Ecto neural progenitor cell (in vitro differentiated cells): ENCODE results near the gene PRKCZ.
"Not testable (repeated sequence)": the region's sequence is repeated elsewhere in the genome, so short reads cannot be mapped to it uniquely, and the experiment has no call there.

Source experiments
- DNase-seq: peaks from one replicate; pipeline ENCODE4 v3.0.0-alpha.2; 2018; ENCODE audit warnings: low spot score

PRKCZ gene

DNA sequence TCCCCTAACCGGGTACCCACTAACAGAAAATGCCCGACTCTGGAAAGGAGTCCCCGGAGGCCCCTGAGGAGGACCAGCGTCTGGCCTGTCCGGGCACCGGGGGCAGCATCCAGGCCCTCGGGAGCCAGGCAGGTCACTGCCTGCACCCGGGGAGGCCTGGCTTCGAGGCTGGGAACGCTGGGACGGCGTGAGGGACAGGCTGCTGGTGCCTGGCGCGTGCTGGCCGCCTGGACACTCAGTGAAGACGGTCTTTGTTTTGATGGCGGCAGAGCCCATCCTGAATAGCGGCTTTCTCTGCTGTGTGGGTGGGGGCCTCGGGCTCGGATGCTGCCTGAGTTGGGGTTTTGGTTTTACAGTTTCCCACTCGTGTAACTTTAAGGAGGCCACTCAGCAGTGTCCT lies 37.6 kb downstream of the PRKCZ start:
- no peak for DNase-seq

DNA sequence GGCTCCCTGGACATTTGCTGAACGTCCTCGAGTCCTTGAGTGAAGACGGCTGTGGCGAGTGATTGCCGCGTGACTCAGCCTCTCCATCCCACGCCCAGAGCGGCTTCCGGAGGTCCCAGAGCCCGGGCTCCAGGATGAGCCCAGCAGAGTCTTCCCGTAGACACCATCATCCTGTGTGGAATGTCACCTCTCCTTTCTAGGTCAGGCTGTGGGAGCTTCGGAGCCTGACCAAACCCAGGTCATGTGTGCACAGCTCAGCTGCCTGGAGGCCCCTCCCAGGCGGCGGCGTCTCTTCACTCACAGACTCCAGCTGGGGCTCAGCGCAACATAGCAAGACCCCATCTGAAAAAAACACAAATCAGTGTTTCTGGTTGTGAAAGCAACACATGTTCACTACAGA lies 38.2 kb downstream of the PRKCZ start:
- DNase-seq = no peak

DNA sequence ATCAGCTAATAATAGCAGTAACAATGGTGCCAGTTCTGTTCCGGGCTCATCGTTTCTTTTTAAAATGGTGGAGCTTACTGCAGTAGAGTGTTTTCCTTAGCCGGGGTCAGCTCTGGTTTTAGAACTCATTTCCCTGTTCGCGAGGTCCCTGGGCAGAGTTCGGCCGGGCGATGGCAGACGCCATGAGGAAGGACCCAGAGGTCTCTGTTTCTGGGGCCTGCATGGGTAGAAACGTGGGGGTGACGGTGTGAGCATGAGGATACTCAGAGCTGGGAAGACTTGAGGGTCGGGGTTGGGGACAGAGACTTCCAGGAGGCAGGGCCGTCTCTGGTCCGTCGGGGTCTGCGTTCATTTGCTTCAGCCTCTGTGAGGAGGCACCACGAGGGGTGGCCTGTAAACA lies 38.8 kb downstream of the PRKCZ start:
- no peak for DNase-seq

- no peak for DNase-seq
Measured at GRCh38 chr1:2090216-2090890, 40.1 kb downstream of the PRKCZ start.

- peak; percentile 78 for DNase-seq
Measured at GRCh38 chr1:2091611-2092604, 41.7 kb downstream of the PRKCZ start.

DNA sequence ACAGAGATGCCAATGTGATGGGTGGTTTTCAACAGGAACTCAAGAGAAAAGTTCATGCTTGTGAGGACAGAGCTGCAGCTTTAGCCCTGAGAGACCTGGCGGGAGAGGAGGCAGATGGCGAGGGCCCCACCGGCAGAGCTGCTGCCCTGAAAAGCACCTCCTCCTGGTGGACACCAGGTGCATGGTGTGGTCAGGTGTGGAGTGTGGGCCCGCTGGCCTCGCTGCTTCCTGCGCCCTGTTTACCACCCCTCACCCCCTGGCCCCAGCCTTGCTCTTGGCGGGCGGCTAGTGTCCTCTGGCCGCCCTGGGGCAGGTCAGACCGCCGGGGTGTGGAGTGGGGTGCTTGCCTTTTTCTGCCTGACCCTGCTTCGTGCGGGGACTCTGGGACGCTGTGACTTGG lies 42.8 kb downstream of the PRKCZ start:
- DNase-seq = no peak

- DNase-seq = no peak
Measured at GRCh38 chr1:2093636-2094035, 43.4 kb downstream of the PRKCZ start.

GRCh38 chr1:2094269-2095158 lies 44.3 kb downstream of the PRKCZ start:
- not testable (repeated sequence) for DNase-seq

GRCh38 chr1:2095394-2095793 lies 45.2 kb downstream of the PRKCZ start:
- DNase-seq = no peak

DNA sequence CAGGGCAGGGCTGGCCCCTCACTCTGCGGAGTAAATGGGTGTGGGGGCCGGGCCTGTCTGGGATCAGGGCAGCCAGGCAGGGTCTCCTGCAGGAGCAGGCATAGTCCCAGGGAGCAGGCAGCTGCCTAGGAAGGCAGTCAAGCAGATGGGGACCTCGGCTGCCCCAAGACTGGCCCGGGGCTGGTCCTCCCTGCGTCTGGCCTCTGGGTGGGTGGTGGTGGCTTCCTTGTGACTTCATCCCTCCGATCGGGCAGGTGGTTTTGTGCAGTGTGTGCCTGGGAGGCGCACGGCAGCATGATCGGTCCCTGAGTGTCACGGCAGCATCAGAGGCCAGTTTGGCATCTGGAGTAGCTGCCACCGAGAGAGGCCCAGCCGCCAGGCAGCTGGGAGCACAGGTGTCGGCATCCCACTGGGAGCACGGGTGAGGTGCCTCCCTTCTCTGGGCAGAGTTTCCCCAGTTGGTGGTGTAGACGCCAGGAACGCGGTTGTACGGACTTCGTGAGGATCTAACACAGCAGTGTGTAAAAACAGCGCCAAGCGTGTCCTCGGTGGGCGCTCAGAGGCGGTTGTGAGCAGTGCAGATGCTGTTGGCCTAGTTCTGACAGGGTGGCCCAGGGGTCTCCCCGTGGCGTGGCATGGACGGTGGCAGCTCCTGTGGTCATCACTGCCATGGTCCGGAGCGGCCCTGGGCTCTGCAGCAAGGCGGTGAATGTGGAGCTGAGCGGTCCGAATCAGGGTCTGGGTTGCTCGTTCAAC lies 45.9 kb downstream of the PRKCZ start:
- DNase-seq = no peak

GRCh38 chr1:2097386-2098300 lies 47.4 kb downstream of the PRKCZ start:
- DNase-seq = no peak

DNA sequence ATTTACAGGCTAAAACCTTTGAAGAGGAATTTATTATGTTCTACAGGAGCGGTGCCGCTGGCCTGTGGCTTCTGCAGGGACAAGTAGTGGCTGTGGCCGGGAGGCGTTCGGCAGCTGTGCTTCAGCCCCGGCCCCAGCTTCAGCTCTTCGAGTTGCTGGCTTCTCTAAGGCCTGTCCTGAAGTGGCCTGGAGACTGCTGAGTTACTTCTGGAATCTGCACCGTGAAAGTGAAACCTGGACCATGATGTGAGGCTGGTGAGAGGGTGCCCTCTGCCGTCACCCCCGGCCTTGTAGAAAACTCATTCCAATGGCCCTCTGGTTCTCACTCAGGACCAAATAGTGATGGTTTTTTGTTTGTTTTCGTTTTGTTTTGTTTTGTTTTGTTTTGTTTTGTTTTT lies 48.1 kb downstream of the PRKCZ start:
- no peak for DNase-seq

- no peak for DNase-seq
Measured at GRCh38 chr1:2098839-2099785, 48.9 kb downstream of the PRKCZ start.

GRCh38 chr1:2099886-2100779 lies 49.9 kb downstream of the PRKCZ start:
- DNase-seq = no peak

DNA sequence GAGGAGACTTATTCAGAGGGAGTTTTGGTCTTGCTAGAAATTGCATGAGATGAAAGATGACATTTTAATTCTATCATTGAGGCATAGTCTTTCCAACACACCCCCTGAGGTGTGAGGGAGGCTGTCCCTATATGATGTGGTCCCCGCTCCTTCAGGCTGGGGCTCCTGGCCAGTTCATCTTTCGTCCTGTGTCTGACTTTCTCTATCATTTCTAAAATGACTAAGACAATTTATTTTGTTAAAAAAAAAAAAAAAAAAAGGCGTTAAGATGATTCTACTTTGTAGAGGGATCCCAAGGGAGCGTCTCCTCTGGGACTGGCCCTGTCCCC lies 50.5 kb downstream of the PRKCZ start:
- DNase-seq = no peak

DNA sequence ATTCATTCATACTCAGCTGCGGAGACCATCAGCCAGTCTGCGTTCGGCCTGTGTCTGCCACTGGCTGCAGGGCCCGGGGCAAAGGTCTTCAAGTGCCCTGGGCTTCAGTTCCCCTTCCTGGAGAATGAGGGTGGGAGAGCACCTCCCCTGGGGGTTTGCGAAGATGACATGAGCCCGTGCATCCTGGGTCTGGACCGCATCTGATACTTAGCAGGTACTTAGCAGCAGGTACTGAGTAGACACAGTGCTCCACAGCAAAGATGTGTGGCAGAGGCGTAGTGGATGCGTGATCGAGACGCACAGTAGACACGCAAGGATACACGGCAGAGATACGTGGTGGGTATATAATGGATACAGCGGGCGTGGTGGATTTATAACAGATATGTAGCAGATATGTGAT lies 51.3 kb downstream of the PRKCZ start:
- no peak for DNase-seq

- no peak for DNase-seq
Measured at GRCh38 chr1:2101946-2102345, 51.7 kb downstream of the PRKCZ start.

GRCh38 chr1:2102753-2103152 lies 52.5 kb downstream of the PRKCZ start:
- DNase-seq = no peak
